ENCODE data around the gene DNAJB2. TPM values are rescaled to one million over a fixed set of nuclear protein-coding genes. Genes with fewer than 3 reads are reported as not detected.
"Not testable (repeated sequence)": the region's sequence is repeated elsewhere in the genome, so short reads cannot be mapped to it uniquely, and the experiment has no call there.

The DNAJB2 gene
- total and polyA plus RNA-seq, 2 experiments from 2014 or later: 19.4 to 47.4 TPM

- Histone ChIP-seq H3K9me2 (replicated peaks; ENCODE audit: insufficient read depth) (no peaks in the 10 kb centered on the region), H3K4me3 (peak overlapping the region; percentile 37), H3K9me3 (ENCODE audit: low read depth) (no peaks in the 10 kb centered on the region), H4K20me1 (ENCODE audit: insufficient read depth, poor library complexity, severe bottlenecking) (no peaks in the 10 kb centered on the region), H2AFZ (peak overlapping the region; percentile 57), H3K27me3 (peaks cover 45% of the 10 kb centered on the region), H3K27ac (no peak overlapping the region), H3K79me2 (no peaks in the 10 kb centered on the region), H3K4me1 (ENCODE audit: insufficient read depth) (peaks cover 33% of the 10 kb centered on the region), H3K4me2 (peak overlapping the region; percentile 98), H3K36me3 (replicated peaks; ENCODE audit: insufficient read depth, low read depth) (no peaks in the 10 kb centered on the region)
- 41% methylated on average over 12 of the region's 12 CpGs for WGBS (ENCODE audit: low lambda C conversion rate, missing lambda C conversion rate)
- TF ChIP-seq EZH2phosphoT487 (IDR thresholded peaks at IDR 0.05; ENCODE audit: low read depth, severe bottlenecking, unreplicated experiment): no peak
- TF ChIP-seq, protein P1, sequence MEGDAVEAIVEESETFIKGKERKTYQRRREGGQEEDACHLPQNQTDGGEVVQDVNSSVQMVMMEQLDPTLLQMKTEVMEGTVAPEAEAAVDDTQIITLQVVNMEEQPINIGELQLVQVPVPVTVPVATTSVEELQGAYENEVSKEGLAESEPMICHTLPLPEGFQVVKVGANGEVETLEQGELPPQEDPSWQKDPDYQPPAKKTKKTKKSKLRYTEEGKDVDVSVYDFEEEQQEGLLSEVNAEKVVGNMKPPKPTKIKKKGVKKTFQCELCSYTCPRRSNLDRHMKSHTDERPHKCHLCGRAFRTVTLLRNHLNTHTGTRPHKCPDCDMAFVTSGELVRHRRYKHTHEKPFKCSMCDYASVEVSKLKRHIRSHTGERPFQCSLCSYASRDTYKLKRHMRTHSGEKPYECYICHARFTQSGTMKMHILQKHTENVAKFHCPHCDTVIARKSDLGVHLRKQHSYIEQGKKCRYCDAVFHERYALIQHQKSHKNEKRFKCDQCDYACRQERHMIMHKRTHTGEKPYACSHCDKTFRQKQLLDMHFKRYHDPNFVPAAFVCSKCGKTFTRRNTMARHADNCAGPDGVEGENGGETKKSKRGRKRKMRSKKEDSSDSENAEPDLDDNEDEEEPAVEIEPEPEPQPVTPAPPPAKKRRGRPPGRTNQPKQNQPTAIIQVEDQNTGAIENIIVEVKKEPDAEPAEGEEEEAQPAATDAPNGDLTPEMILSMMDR (IDR thresholded peaks at IDR 0.05; ENCODE audit: poor library complexity): no peak
- no peak for TF ChIP-seq EZH2 (IDR thresholded peaks at IDR 0.05; ENCODE audit: borderline replicate concordance)
- DNase-seq (ENCODE audit: low spot score): no peak
Measured at GRCh38 chr2:219254590-219255201, 24.5 kb upstream of the DNAJB2 start.

DNA sequence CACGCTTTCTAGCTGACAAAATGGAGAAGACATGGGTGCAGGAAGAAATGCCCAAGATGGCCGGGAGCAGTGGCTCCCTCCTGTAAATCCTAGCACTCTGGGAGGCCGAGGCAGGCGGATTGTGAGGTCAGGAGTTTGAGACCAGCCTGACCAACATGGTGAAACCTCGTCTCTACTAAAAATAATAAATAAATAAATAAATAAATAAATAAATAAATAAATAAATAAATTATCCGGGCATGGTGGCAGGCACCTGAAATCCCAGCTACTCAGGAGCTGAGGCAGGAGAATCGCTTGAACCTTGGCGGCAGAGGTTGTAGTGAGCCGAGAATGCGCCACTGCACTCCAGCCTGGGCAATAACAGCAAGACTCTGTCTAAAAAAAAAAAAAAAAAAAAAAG, 20.2 kb upstream of the DNAJB2 start:
- H3K4me3 ChIP-seq; H4K20me1 ChIP-seq (ENCODE audit: insufficient read depth, poor library complexity, severe bottlenecking); H3K4me1 ChIP-seq (ENCODE audit: insufficient read depth); H3K9me3 ChIP-seq (ENCODE audit: low read depth); H3K4me2 ChIP-seq; H3K9me2 ChIP-seq (replicated peaks; ENCODE audit: insufficient read depth); H3K79me2 ChIP-seq; DNase-seq (ENCODE audit: low spot score); H2AFZ ChIP-seq; H3K27ac ChIP-seq; H3K36me3 ChIP-seq (replicated peaks; ENCODE audit: insufficient read depth, low read depth): not testable (repeated sequence)
- WGBS (ENCODE audit: low lambda C conversion rate, missing lambda C conversion rate): 87% methylated on average over 10 of the region's 10 CpGs
- peaks cover 41% of the 10 kb centered on the region for H3K27me3 ChIP-seq

DNA sequence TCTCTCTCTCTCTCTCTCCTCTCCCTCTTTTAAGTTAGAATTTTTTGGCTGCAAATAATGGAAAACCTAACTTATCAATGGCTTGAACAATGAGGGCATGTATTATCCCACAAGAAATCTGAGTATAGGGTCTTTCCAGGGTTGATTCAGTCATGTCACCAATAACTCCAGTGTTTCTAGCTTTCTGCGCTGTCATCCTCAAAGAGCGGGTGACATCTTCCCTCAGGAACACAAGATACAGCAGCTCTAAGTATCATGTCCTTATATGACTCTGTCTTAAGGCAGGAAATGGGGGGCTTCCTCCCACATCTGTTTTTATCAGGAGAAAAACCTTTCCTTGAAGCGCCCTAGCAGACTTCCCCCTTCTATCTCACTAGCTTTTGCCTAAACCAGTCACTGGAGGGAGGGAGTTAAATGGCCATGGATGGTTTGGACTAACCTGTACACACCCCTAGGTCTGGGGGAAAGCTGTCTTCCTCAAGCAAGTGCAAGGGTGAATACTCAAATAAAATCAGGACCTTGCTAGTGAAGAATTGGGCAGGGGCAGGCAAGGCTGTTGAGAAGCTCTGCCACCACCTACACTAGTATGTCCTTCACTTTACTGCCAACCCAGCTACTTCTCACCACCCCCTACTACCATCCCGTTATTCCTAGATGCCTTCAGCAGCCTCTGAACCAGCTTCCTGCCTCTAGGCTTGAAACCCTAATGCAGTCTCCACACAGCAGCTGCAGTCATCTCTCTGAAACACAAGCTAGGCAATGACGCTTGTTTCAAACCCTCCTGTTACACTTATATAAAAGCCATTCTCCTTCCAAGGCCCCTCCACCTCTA, 17.9 kb upstream of the DNAJB2 start:
- TF ChIP-seq EZH2 (IDR thresholded peaks at IDR 0.05; ENCODE audit: borderline replicate concordance) (no peak), EZH2phosphoT487 (IDR thresholded peaks at IDR 0.05; ENCODE audit: low read depth, severe bottlenecking, unreplicated experiment) (no peak)
- TF ChIP-seq, protein P1 (IDR thresholded peaks at IDR 0.05; ENCODE audit: poor library complexity): no peak

DNA sequence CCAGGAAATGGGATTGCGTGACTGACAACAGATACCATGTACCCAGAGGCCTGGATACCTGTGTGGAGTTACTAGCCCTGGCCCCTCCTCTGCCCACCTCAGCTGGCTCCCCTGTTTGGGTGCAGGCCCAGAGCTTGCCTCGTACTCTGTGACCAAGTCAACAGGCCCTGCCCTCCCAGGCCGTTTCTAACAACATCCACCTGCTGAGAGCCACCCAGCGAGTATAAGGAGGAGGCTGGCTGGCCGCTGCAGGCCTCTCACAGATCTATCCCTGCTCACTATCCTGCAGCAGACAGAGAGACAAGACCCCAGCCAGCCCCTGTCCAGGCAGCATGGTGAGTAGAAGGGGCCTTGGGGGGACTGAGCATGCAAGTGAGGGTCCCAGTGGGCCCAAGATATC, 12.9 kb upstream of the DNAJB2 start:
- Histone ChIP-seq H2AFZ (no peak overlapping the region), H3K4me1 (ENCODE audit: insufficient read depth) (no peaks in the 10 kb centered on the region), H3K4me3 (no peak overlapping the region), H3K4me2 (no peak overlapping the region), H4K20me1 (ENCODE audit: insufficient read depth, poor library complexity, severe bottlenecking) (no peaks in the 10 kb centered on the region), H3K79me2 (no peaks in the 10 kb centered on the region), H3K9me2 (replicated peaks; ENCODE audit: insufficient read depth) (no peaks in the 10 kb centered on the region), H3K9me3 (ENCODE audit: low read depth) (no peaks in the 10 kb centered on the region), H3K36me3 (replicated peaks; ENCODE audit: insufficient read depth, low read depth) (no peaks in the 10 kb centered on the region), H3K27me3 (peaks cover 6% of the 10 kb centered on the region), H3K27ac (no peak overlapping the region)
- no peak for DNase-seq (ENCODE audit: low spot score)
- TF ChIP-seq, protein P1 (IDR thresholded peaks at IDR 0.05; ENCODE audit: poor library complexity): no peak
- TF ChIP-seq EZH2 (IDR thresholded peaks at IDR 0.05; ENCODE audit: borderline replicate concordance) (no peak), EZH2phosphoT487 (IDR thresholded peaks at IDR 0.05; ENCODE audit: low read depth, severe bottlenecking, unreplicated experiment) (no peak)
- 70% methylated on average over 5 of the region's 5 CpGs for WGBS (ENCODE audit: low lambda C conversion rate, missing lambda C conversion rate)

More for the DNA sequence above, 17.9 kb upstream of the DNAJB2 start:
- WGBS (ENCODE audit: low lambda C conversion rate, missing lambda C conversion rate): 81% methylated on average over 5 of the region's 5 CpGs
- no peak for DNase-seq (ENCODE audit: low spot score)
- Histone ChIP-seq H3K27ac (no peak overlapping the region), H3K9me3 (ENCODE audit: low read depth) (no peaks in the 10 kb centered on the region), H3K4me1 (ENCODE audit: insufficient read depth) (no peaks in the 10 kb centered on the region), H3K9me2 (replicated peaks; ENCODE audit: insufficient read depth) (no peaks in the 10 kb centered on the region), H3K36me3 (replicated peaks; ENCODE audit: insufficient read depth, low read depth) (no peaks in the 10 kb centered on the region), H3K4me3 (no peak overlapping the region), H3K4me2 (no peak overlapping the region), H2AFZ (no peak overlapping the region), H3K79me2 (no peaks in the 10 kb centered on the region), H3K27me3 (peaks cover 18% of the 10 kb centered on the region), H4K20me1 (ENCODE audit: insufficient read depth, poor library complexity, severe bottlenecking) (no peaks in the 10 kb centered on the region)

Data from hepatocyte (in vitro differentiated cells).